CD4-positive, alpha-beta T cell (primary cell): ENCODE results near the gene FCN1. TPM values are rescaled to one million over a fixed set of nuclear protein-coding genes. Genes with fewer than 3 reads are reported as not detected.

ENCODE experiments used
- ATAC-seq: fragments of 200-7000 bp; cut with Tn5 transposase; one replicate; pipeline ENCODE4 v1.10.0; 2022; ENCODE audit warnings: mild to moderate bottlenecking; ENCODE audit not compliant: poor library complexity
- CTCF ChIA-PET: fragments of 350-600 bp; sonication (Branson Sonifier 250); formaldehyde crosslinking; loops from one replicate; lab custom pipeline; 2021; ENCODE audit warnings: antibody characterized with exemption, inconsistent platforms; lab: Charles Lee
- POLR2A ChIA-PET: fragments of 350-600 bp; sonication (Branson Sonifier 250); formaldehyde crosslinking; loops from one replicate; lab custom pipeline; 2021; ENCODE audit warnings: antibody characterized with exemption, inconsistent platforms; lab: Charles Lee
- DNase-seq, 14 experiments: peaks; one replicate each; pipeline ENCODE4 v3.0.0-alpha.2; 2013 to 2020; ENCODE audit warnings: mixed read lengths in 2 of 14
- H3K27ac ChIP-seq, 2 donors: one replicate each; pipeline versions ENCODE4 v1.5.1 to v1.7.0; 2013; ENCODE audit warnings: low read length in 2 of 2, low read depth in 1 of 2, mild to moderate bottlenecking in 1 of 2
- H3K27me3 ChIP-seq, 2 experiments: 1 replicate in 1 of 2; 2 replicates in 1 of 2; pipeline versions ENCODE4 v1.6.1 to v1.7.0; 2013; ENCODE audit warnings: low read length in 2 of 2, control low read depth in 1 of 2, mild to moderate bottlenecking in 1 of 2, moderate library complexity in 1 of 2; ENCODE audit not compliant: insufficient read depth in 2 of 2, control insufficient read depth in 1 of 2
- H3K36me3 ChIP-seq: one replicate; pipeline ENCODE4 v1.6.1; 2013; ENCODE audit warnings: low read length, control low read depth; ENCODE audit not compliant: insufficient read depth
- H3K4me1 ChIP-seq: one replicate; pipeline ENCODE4 v1.6.1; 2013; ENCODE audit warnings: low read length, control low read depth; ENCODE audit not compliant: insufficient read depth
- H3K4me3 ChIP-seq: one replicate; pipeline ENCODE4 v1.5.1; 2013; ENCODE audit warnings: mild to moderate bottlenecking, low read length, moderate library complexity
- H3K9me3 ChIP-seq, 2 experiments: 1 replicate in 1 of 2; 2 replicates in 1 of 2; pipeline versions ENCODE4 v1.6.1 to v1.7.0; 2013; ENCODE audit warnings: low read length in 2 of 2, mild to moderate bottlenecking in 2 of 2, control low read depth in 1 of 2, moderate library complexity in 1 of 2; ENCODE audit not compliant: control insufficient read depth in 1 of 2, insufficient read depth in 1 of 2
- H3K27ac Mint-ChIP-seq: one replicate; pipeline ENCODE4 v1.8.0; 2020; ENCODE audit warnings: mixed read lengths
- H3K27me3 Mint-ChIP-seq: one replicate; pipeline ENCODE4 v1.8.0; 2021; ENCODE audit warnings: mixed read lengths
- H3K36me3 Mint-ChIP-seq: one replicate; pipeline ENCODE4 v1.8.0; 2021; ENCODE audit warnings: low read depth, mixed read lengths
- H3K4me1 Mint-ChIP-seq: one replicate; pipeline ENCODE4 v1.8.0; 2021; ENCODE audit warnings: low read depth, mixed read lengths
- H3K4me3 Mint-ChIP-seq: one replicate; pipeline ENCODE4 v1.8.0; 2020; ENCODE audit warnings: mild to moderate bottlenecking, mixed read lengths
- H3K9me3 Mint-ChIP-seq: one replicate; pipeline ENCODE4 v1.8.0; 2020; ENCODE audit warnings: mixed read lengths
- CTCF ChIP-seq: fragments of 200-600 bp; IDR thresholded peaks from one replicate; pipeline ENCODE4 v1.8.0; 2022; ENCODE audit warnings: antibody characterized with exemption, mild to moderate bottlenecking
- intact Hi-C, 2 experiments: fragments of 100-400 bp; cut with DNase I in 1 of 2; cut with micrococcal nuclease in 1 of 2; formaldehyde crosslinking; loops; one replicate each; pipeline versions ENCODE4 v1.15.1 to v1.9.0; 2023 to 2025; cut with DNase I, micrococcal nuclease
- total RNA-seq, 174 experiments: library from RNA in 2 of 174; stranded (reverse) in 2 of 174; gene quantifications; one replicate each; pipeline ENCODE4 v1.2.3 and lab custom pipeline; 2021 to 2026

The FCN1 gene
- total RNA-seq, 2 experiments from 2014 or later: 9.9 to 10.5 TPM

GRCh38 chr9:134898319-134898718 lies 19.4 kb downstream of the FCN1 start:
- no peak overlapping the region for H3K4me3 ChIP-seq
- no peak for ATAC-seq
- H3K36me3 ChIP-seq: no peaks in the 10 kb centered on the region
- peaks cover 0 to 7% of the 10 kb centered on the region in 2 experiments for H3K9me3 ChIP-seq
- H3K27me3 ChIP-seq: peaks cover 0 to 4% of the 10 kb centered on the region in 2 experiments
- no peak for TF ChIP-seq CTCF
- H3K27ac Mint-ChIP-seq: no peak overlapping the region
- H3K4me3 Mint-ChIP-seq: no peak overlapping the region
- no peak for DNase-seq
- no peaks in the 10 kb centered on the region for H3K4me1 ChIP-seq
- no peak overlapping the region for H3K27ac ChIP-seq
- H3K4me1 Mint-ChIP-seq: no peaks in the 10 kb centered on the region
- H3K9me3 Mint-ChIP-seq: no peaks in the 10 kb centered on the region
- H3K36me3 Mint-ChIP-seq: no peaks in the 10 kb centered on the region
- POLR2A ChIA-PET: no interaction called here
- peaks cover 18% of the 10 kb centered on the region for H3K27me3 Mint-ChIP-seq
- CTCF ChIA-PET: no interaction called here
- intact Hi-C loops: no loop called here

GRCh38 chr9:134897584-134898170 lies 20.0 kb downstream of the FCN1 start:
- Histone ChIP-seq H3K27ac (no peak overlapping the region), H3K4me3 (no peak overlapping the region), H3K9me3 (peaks cover 0 to 7% of the 10 kb centered on the region in 2 experiments), H3K27me3 (peaks cover 0 to 4% of the 10 kb centered on the region in 2 experiments), H3K4me1 (no peaks in the 10 kb centered on the region), H3K36me3 (no peaks in the 10 kb centered on the region)
- DNase-seq (no peak), ATAC-seq (no peak)
- POLR2A ChIA-PET: no interaction called here
- intact Hi-C loops: no loop called here
- CTCF ChIA-PET: no interaction called here
- no peak overlapping the region for H3K4me3 Mint-ChIP-seq
- no peak overlapping the region for H3K27ac Mint-ChIP-seq
- H3K27me3 Mint-ChIP-seq: peaks cover 18% of the 10 kb centered on the region
- H3K36me3 Mint-ChIP-seq: no peaks in the 10 kb centered on the region
- H3K9me3 Mint-ChIP-seq: no peaks in the 10 kb centered on the region
- no peak for TF ChIP-seq CTCF
- no peaks in the 10 kb centered on the region for H3K4me1 Mint-ChIP-seq

DNA sequence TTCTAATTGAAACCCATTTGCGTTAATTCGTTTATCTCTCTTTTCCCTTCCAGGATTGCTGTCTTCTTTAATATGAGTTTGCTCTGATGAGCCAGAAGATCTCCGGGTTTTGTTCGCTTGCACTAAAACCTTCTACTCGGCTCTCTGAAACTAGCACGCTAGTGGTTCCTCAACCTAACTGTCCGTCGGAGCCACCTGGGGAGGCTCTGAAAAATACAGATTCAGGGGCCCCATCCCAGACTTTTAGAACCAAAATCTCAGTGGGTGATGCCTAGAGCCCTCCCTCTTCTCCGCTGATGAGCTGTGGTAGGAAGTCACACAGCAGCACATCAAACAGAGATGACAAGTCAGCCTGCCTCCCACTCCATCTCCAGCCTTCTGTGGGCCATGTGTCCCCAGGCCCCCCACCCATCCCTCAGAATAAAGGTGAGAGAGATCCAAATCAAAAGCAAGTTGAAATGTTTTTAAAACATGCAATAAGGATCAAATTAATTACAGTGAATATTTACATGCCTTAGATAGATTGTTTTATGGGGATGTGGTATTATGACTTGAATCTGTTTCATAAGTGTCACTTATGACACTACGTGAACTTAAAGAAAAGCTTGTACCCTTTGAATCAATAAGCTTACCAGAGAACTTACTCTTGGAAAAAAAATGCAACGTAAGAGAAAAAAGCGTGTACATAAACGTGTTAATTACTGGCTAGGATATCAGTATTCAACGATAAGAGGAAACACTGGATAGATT lies 20.7 kb downstream of the FCN1 start:
- Mint-ChIP-seq H3K4me3 (no peak overlapping the region), H3K36me3 (no peaks in the 10 kb centered on the region), H3K4me1 (no peaks in the 10 kb centered on the region), H3K27me3 (peaks cover 18% of the 10 kb centered on the region), H3K27ac (no peak overlapping the region), H3K9me3 (no peaks in the 10 kb centered on the region)
- DNase-seq (no peak), ATAC-seq (no peak)
- TF ChIP-seq CTCF: no peak
- Histone ChIP-seq H3K27me3 (peaks cover 0 to 4% of the 10 kb centered on the region in 2 experiments), H3K9me3 (peaks cover 2 to 7% of the 10 kb centered on the region in 2 experiments), H3K36me3 (no peaks in the 10 kb centered on the region), H3K4me3 (no peak overlapping the region), H3K27ac (no peak overlapping the region), H3K4me1 (no peaks in the 10 kb centered on the region)
- POLR2A ChIA-PET: no interaction called here
- CTCF ChIA-PET: no interaction called here
- intact Hi-C loops: no loop called here
